HCT116 (cell line): Measurements from ENCODE around the gene YBX2. TPM values are rescaled to one million over a fixed set of nuclear protein-coding genes. Genes with fewer than 3 reads are reported as not detected.

Experiments
- ATAC-seq: fragments of 200-7000 bp; cut with Tn5 transposase; 2 replicates; pipeline ENCODE4 v1.9.1; 2020; ENCODE audit warnings: mild to moderate bottlenecking, moderate library complexity
- BruUV-seq: library from RNA; stranded (reverse); fragments of 400-500 nt; replicated peaks from 2 replicates; lab custom pipeline; 2021; lab: Mats Ljungman, UMichigan
- CTCF ChIA-PET: fragments of 300-600 bp; sonication (Branson Sonifier 250); formaldehyde crosslinking; loops from one replicate; lab custom pipeline; 2021; ENCODE audit warnings: antibody characterized with exemption; lab: Charles Lee
- POLR2A ChIA-PET: fragments of 300-600, 350-600 bp; sonication (Branson Sonifier 250); formaldehyde crosslinking; loops from one replicate; lab custom pipeline; 2021; ENCODE audit warnings: antibody characterized with exemption; lab: Charles Lee
- RAD21 ChIA-PET, 2 experiments: fragments of 300-600 bp; sonication (Branson Sonifier 250); formaldehyde crosslinking; loops; one replicate each; lab custom pipeline; 2023; ENCODE audit warnings: low total read pairs in 2 of 2; ENCODE audit not compliant: uncharacterized antibody in 2 of 2, unreplicated experiment in 2 of 2, low non-redundant PET in 1 of 2; lab: Charles Lee
- DNase-seq: peaks from one replicate; pipeline ENCODE4 v3.0.0-alpha.2; 2010; ENCODE audit warnings: low read depth, low spot score
- H2AFZ ChIP-seq: fragments of 200-600 bp; shearing (Covaris generic), sonication (generic); 2 replicates; pipeline ENCODE4 v1.6.1; 2017; ENCODE audit warnings: low read depth, mixed run types, mixed read lengths, antibody characterized with exemption, low read length; ENCODE audit not compliant: poor library complexity, severe bottlenecking
- H3K27ac ChIP-seq: 2 replicates; pipeline ENCODE4 v1.5.1; 2012; ENCODE audit warnings: low read depth, low read length
- H3K27me3 ChIP-seq: fragments of 200-600 bp; sonication (generic); 2 replicates; pipeline ENCODE4 v1.6.1; 2016; ENCODE audit warnings: mixed run types, low read length, mixed read lengths; ENCODE audit not compliant: insufficient read depth
- H3K36me3 ChIP-seq, 2 experiments: fragments of 200-500 bp in 1 of 2; fragments of 200-600 bp in 1 of 2; sonication (Bioruptor generic) in 1 of 2; sonication (generic) in 1 of 2; 2 replicates each; pipeline versions ENCODE4 v1.5.1 to v1.6.1; 2014 to 2016; ENCODE audit warnings: low read length in 2 of 2, inconsistent platforms in 1 of 2, mixed read lengths in 1 of 2, mixed run types in 1 of 2; ENCODE audit not compliant: insufficient read depth in 2 of 2, control insufficient read depth in 1 of 2
- H3K4me1 ChIP-seq, 2 experiments: fragments of 200-600 bp in 1 of 2; sonication (generic) in 1 of 2; 2 replicates each; pipeline versions ENCODE4 v1.5.1 to v1.6.1; 2012 to 2017; ENCODE audit warnings: low read length in 2 of 2, inconsistent platforms in 1 of 2, mild to moderate bottlenecking in 1 of 2, mixed read lengths in 1 of 2, mixed run types in 1 of 2, moderate library complexity in 1 of 2; ENCODE audit not compliant: insufficient read depth in 2 of 2, control insufficient read depth in 1 of 2
- H3K4me2 ChIP-seq: fragments of 200-600 bp; sonication (generic); 2 replicates; pipeline ENCODE4 v1.6.1; 2017; ENCODE audit warnings: mixed run types, low read length, mixed read lengths
- H3K4me3 ChIP-seq, 2 experiments: fragments of 200-600 bp in 1 of 2; sonication (generic) in 1 of 2; replicated peaks in 1 of 2; 2 replicates each; pipeline ENCODE4 v1.5.1; 2011 to 2016; ENCODE audit warnings: low read length in 2 of 2, control low read depth in 1 of 2, low read depth in 1 of 2, mild to moderate bottlenecking in 1 of 2, mixed read lengths in 1 of 2, mixed run types in 1 of 2
- H3K79me2 ChIP-seq: fragments of 200-600 bp; sonication (generic); 2 replicates; pipeline ENCODE4 v1.6.1; 2017; ENCODE audit warnings: mild to moderate bottlenecking, mixed run types, low read length, moderate library complexity, mixed read lengths; ENCODE audit not compliant: insufficient read depth
- H3K9ac ChIP-seq: fragments of 200-600 bp; sonication (generic); 2 replicates; pipeline ENCODE4 v1.6.1; 2016; ENCODE audit warnings: low read length, mixed read lengths
- H3K9me2 ChIP-seq: fragments of 200-600 bp; sonication (generic), shearing (Covaris generic); 2 replicates; pipeline ENCODE4 v1.6.1; 2017; ENCODE audit warnings: mixed run types, mild to moderate bottlenecking, moderate library complexity; ENCODE audit not compliant: insufficient read depth
- H3K9me3 ChIP-seq, 2 experiments: fragments of 200-500 bp in 1 of 2; fragments of 200-600 bp in 1 of 2; sonication (Bioruptor generic) in 1 of 2; sonication (generic) in 1 of 2; 2 replicates each; pipeline ENCODE4 v1.6.1; 2014 to 2017; ENCODE audit warnings: low read length in 2 of 2, mixed read lengths in 2 of 2, inconsistent platforms in 1 of 2, low read depth in 1 of 2, mild to moderate bottlenecking in 1 of 2, mixed run types in 1 of 2, moderate library complexity in 1 of 2; ENCODE audit not compliant: control insufficient read depth in 1 of 2, insufficient read depth in 1 of 2
- H4K20me1 ChIP-seq: fragments of 200-600 bp; sonication (generic), shearing (Covaris generic); 2 replicates; pipeline ENCODE4 v1.6.1; 2017; ENCODE audit warnings: mixed run types, mild to moderate bottlenecking, moderate library complexity; ENCODE audit not compliant: insufficient read depth
- CTCF ChIP-seq, 3 experiments: fragments of 200-600 bp in 1 of 3; sonication (generic) in 1 of 3; IDR thresholded peaks in 2 of 3; conservative IDR thresholded peaks in 1 of 3; 2 replicates each; pipeline ENCODE4 v1.5.1; 2012 to 2017; ENCODE audit warnings: low read depth in 2 of 3, low read length in 2 of 3, antibody characterized with exemption in 1 of 3, borderline replicate concordance in 1 of 3, control low read depth in 1 of 3, mild to moderate bottlenecking in 1 of 3, mixed read lengths in 1 of 3, mixed run types in 1 of 3, moderate library complexity in 1 of 3; ENCODE audit not compliant: insufficient read depth in 1 of 3
- SIN3A ChIP-seq: IDR thresholded peaks from 2 replicates; pipeline ENCODE4 v1.6.1; 2012; ENCODE audit warnings: low read depth
- SRF ChIP-seq: IDR thresholded peaks from 2 replicates; pipeline ENCODE4 v1.6.1; 2012; ENCODE audit warnings: low read depth
- intact Hi-C: fragments of 100-400 bp; cut with micrococcal nuclease; formaldehyde crosslinking; loops from 2 replicates; pipeline ENCODE4 v1.10.0; 2022
- total RNA-seq: library from RNA; stranded (reverse); gene quantifications from one replicate; pipeline ENCODE4 v1.2.1, GENCODE V29; 2021; ENCODE audit not compliant: unreplicated experiment

Gene YBX2
- total RNA-seq, 1 experiment from 2014 or later, result 2.3 TPM

GRCh38 chr17:7323731-7324437 is 29.4 kb upstream of the YBX2 start:
- no TSS peak for BruUV-seq
- peaks cover 24 to 52% of the 10 kb centered on the region in 2 experiments; a peak in 3 of 4 replicates for H3K36me3 ChIP-seq
- peak; percentile 76 for ATAC-seq

More at GRCh38 chr17:7323731-7324437, 29.4 kb upstream of the YBX2 start:
- TF ChIP-seq SRF (no peak), SIN3A (no peak), CTCF (IDR thresholded peaks at IDR 0.05 in 2 of 3, conservative IDR thresholded peaks at IDR 0.05 in 1 of 3; ENCODE audit: borderline replicate concordance in 1 of 3, insufficient read depth in 1 of 3, low read depth in 2 of 3, low read length in 2 of 3) (peak in 2 of 3 experiments; percentile 91 to 92; a peak in 5 of 6 replicates)
- TF ChIP-seq, all 23 proteins: peak for 1
- no peak for DNase-seq
- no peak overlapping the region for H3K4me3 ChIP-seq
- H2AFZ ChIP-seq, result no peak overlapping the region
- peaks cover 0 to 12% of the 10 kb centered on the region in 2 experiments; a peak in 3 of 4 replicates for H3K4me1 ChIP-seq
- no peaks in the 10 kb centered on the region for H3K27me3 ChIP-seq
- H3K9ac ChIP-seq, result no peak overlapping the region
- intact Hi-C loops, result no loop called here
- ChIA-PET CTCF (interaction anchor here (1.2 kb wide), 1 partner anchor 21 kb away, joined by 4 read pairs; no protein-coding TSS in a partner anchor), POLR2A (no interaction called here), RAD21 (no interaction called here)
- H3K9me3 ChIP-seq, result no peaks in the 10 kb centered on the region
- no peaks in the 10 kb centered on the region for H4K20me1 ChIP-seq
- H3K79me2 ChIP-seq, result peaks cover 20% of the 10 kb centered on the region; the same call in 1 of the 2 replicates
- no peak overlapping the region for H3K4me2 ChIP-seq
- H3K9me2 ChIP-seq, result no peaks in the 10 kb centered on the region
- no peak overlapping the region for H3K27ac ChIP-seq
